ENCODE data around the gene HCLS1. TPM values are rescaled to one million over a fixed set of nuclear protein-coding genes. Genes with fewer than 3 reads are reported as not detected.

The HCLS1 gene
- total and polyA plus RNA-seq, 2 donors (not counting 1 experiment from before 2014, with no cell fraction given) = 161 to 317 TPM

GRCh38 chr3:121598564-121598963 is 62.1 kb downstream of the HCLS1 start:
- Histone ChIP-seq H3K79me2 (ENCODE audit: control insufficient read depth, insufficient read depth, low read length) (no peaks in the 10 kb centered on the region), H3K4me3 (ENCODE audit: control extremely low read depth in 1 of 5, extremely low read depth in 1 of 5, insufficient read depth in 1 of 5, low read depth in 2 of 5, low read length in 4 of 5) (no peak overlapping the region), H3K27me3 (replicated peaks in 1 of 4; ENCODE audit: control extremely low read depth in 1 of 4, control insufficient read depth in 3 of 4, insufficient read depth in 4 of 4, low read length in 3 of 4) (peaks cover 0 to 4% (median 0%) of the 10 kb centered on the region in 4 experiments), H2AFZ (ENCODE audit: insufficient read depth, low read depth, low read length, poor library complexity, severe bottlenecking) (no peak overlapping the region), H3K4me1 (ENCODE audit: control insufficient read depth in 2 of 2, insufficient read depth in 2 of 2, low read length in 2 of 2) (no peaks in the 10 kb centered on the region), H3K9ac (ENCODE audit: low read length) (no peak overlapping the region), H3K4me2 (replicated peaks; ENCODE audit: low read depth, low read length, poor library complexity, severe bottlenecking) (no peak overlapping the region), H4K20me1 (ENCODE audit: control insufficient read depth, insufficient read depth, low read length, poor library complexity, severe bottlenecking) (no peaks in the 10 kb centered on the region), H3K27ac (ENCODE audit: low read length in 2 of 2) (no peak overlapping the region), H3K9me3 (ENCODE audit: control extremely low read depth in 1 of 3, control insufficient read depth in 2 of 3, insufficient read depth in 1 of 3, low read length in 2 of 3) (no peaks in the 10 kb centered on the region), H3K36me3 (replicated peaks in 1 of 2; ENCODE audit: control extremely low read depth in 1 of 2, control insufficient read depth in 1 of 2, extremely low read depth in 1 of 2, insufficient read depth in 2 of 2, low read length in 1 of 2) (no peaks in the 10 kb centered on the region)
- 100% methylated on average over 1 of the region's 2 CpGs for WGBS (ENCODE audit: insufficient coverage)
- intact Hi-C loops (cut with micrococcal nuclease) = no loop called here
- ChIA-PET CTCF (no interaction called here), POLR2A (no interaction called here)
- Mint-ChIP-seq H3K9me3 (ENCODE audit: insufficient read depth) (no peaks in the 10 kb centered on the region), H3K4me1 (peaks cover 2% of the 10 kb centered on the region), H3K27ac (no peak overlapping the region), H3K4me3 (no peak overlapping the region), H3K27me3 (no peaks in the 10 kb centered on the region)
- ATAC-seq (ENCODE audit: low read depth) = no peak
- TF ChIP-seq EZH2 (IDR thresholded peaks at IDR 0.05; ENCODE audit: borderline replicate concordance, insufficient read depth, low read depth, low read length, poor library complexity, severe bottlenecking) (no peak), CTCF (IDR thresholded peaks at IDR 0.05) (no peak)
- DNase-seq = no peak

- no peaks in the 10 kb centered on the region for H3K9me3 Mint-ChIP-seq (ENCODE audit: insufficient read depth)
- Histone ChIP-seq H3K4me2 (replicated peaks; ENCODE audit: low read depth, low read length, poor library complexity, severe bottlenecking) (no peak overlapping the region), H3K9me3 (ENCODE audit: control extremely low read depth in 1 of 3, control insufficient read depth in 2 of 3, insufficient read depth in 1 of 3, low read length in 2 of 3) (no peaks in the 10 kb centered on the region), H3K27ac (ENCODE audit: low read length in 2 of 2) (no peak overlapping the region), H2AFZ (ENCODE audit: insufficient read depth, low read depth, low read length, poor library complexity, severe bottlenecking) (no peak overlapping the region), H3K36me3 (replicated peaks in 1 of 2; ENCODE audit: control extremely low read depth in 1 of 2, control insufficient read depth in 1 of 2, extremely low read depth in 1 of 2, insufficient read depth in 2 of 2, low read length in 1 of 2) (no peaks in the 10 kb centered on the region), H3K79me2 (ENCODE audit: control insufficient read depth, insufficient read depth, low read length) (no peaks in the 10 kb centered on the region), H3K4me3 (ENCODE audit: control extremely low read depth in 1 of 5, extremely low read depth in 1 of 5, insufficient read depth in 1 of 5, low read depth in 2 of 5, low read length in 4 of 5) (no peak overlapping the region), H3K9ac (ENCODE audit: low read length) (no peak overlapping the region), H4K20me1 (ENCODE audit: control insufficient read depth, insufficient read depth, low read length, poor library complexity, severe bottlenecking) (no peaks in the 10 kb centered on the region), H3K27me3 (replicated peaks in 1 of 4; ENCODE audit: control extremely low read depth in 1 of 4, control insufficient read depth in 3 of 4, insufficient read depth in 4 of 4, low read length in 3 of 4) (no peaks in the 10 kb centered on the region), H3K4me1 (ENCODE audit: control insufficient read depth in 2 of 2, insufficient read depth in 2 of 2, low read length in 2 of 2) (no peaks in the 10 kb centered on the region)
- no peaks in the 10 kb centered on the region for H3K27me3 Mint-ChIP-seq
- no peak for DNase-seq
- POLR2A ChIA-PET = no interaction called here
- no peak for ATAC-seq (ENCODE audit: low read depth)
- no peak overlapping the region for H3K4me3 Mint-ChIP-seq
- TF ChIP-seq CTCF (IDR thresholded peaks at IDR 0.05) = no peak
- no peak for TF ChIP-seq EZH2 (IDR thresholded peaks at IDR 0.05; ENCODE audit: borderline replicate concordance, insufficient read depth, low read depth, low read length, poor library complexity, severe bottlenecking)
- 92% methylated on average over 2 of the region's 4 CpGs for WGBS (ENCODE audit: insufficient coverage)
- intact Hi-C loops (cut with micrococcal nuclease) = no loop called here
- CTCF ChIA-PET = no interaction called here
- peaks cover 7% of the 10 kb centered on the region for H3K4me1 Mint-ChIP-seq
- H3K27ac Mint-ChIP-seq = no peak overlapping the region
These were observed 64.8 kb downstream of the HCLS1 start for GRCh38 chr3:121595765-121596406.

All from B cell (primary cell).